LNCAP (cell line): Measurements from ENCODE around the gene DHRS12.
A peak's percentile ranks its signal among the peaks of the same experiment; 100 is the strongest.

Experiments used
- TF ChIP-seq, protein P1 (sequence below): fragments of 450-650 bp; IDR thresholded peaks from 2 replicates; pipeline ENCODE4 v1.5.1; 2017; ENCODE audit warnings: mild to moderate bottlenecking

The DHRS12 gene

GRCh38 chr13:51833980-51834379, 30.0 kb upstream of the DHRS12 start:
- TF ChIP-seq, protein P1, sequence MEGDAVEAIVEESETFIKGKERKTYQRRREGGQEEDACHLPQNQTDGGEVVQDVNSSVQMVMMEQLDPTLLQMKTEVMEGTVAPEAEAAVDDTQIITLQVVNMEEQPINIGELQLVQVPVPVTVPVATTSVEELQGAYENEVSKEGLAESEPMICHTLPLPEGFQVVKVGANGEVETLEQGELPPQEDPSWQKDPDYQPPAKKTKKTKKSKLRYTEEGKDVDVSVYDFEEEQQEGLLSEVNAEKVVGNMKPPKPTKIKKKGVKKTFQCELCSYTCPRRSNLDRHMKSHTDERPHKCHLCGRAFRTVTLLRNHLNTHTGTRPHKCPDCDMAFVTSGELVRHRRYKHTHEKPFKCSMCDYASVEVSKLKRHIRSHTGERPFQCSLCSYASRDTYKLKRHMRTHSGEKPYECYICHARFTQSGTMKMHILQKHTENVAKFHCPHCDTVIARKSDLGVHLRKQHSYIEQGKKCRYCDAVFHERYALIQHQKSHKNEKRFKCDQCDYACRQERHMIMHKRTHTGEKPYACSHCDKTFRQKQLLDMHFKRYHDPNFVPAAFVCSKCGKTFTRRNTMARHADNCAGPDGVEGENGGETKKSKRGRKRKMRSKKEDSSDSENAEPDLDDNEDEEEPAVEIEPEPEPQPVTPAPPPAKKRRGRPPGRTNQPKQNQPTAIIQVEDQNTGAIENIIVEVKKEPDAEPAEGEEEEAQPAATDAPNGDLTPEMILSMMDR = no peak

DNA sequence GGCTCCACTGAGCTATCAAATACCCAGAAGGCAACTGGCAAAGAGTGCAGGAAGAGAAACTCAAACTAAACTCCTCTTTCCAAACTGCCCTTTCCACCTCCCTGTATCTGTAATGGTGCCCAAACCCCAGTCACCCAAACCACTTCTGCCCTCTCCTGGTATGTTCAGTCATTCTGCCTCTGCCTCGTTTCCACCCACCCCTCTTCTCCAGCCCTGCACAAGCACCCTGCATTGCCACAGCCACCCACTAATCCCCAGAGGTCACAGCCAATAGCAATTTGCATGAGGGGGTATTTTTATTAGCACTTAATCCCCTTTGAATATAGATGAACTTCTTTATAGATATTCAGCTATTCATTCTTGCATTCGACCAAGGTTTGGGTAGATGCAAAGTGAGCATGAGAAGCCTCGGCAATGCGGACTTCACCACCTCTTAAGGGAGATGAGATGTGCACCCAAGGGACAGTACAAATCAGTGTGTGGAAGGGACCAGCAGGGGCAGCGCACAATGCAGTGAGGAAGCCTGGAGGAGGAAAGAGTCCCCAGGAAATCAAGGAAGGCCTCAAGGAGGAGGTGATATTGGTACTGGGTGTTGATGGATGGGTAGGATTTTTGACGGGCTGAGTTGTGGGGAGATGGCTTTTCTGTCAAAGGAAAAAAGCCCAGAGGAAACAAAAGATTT, 28.6 kb upstream of the DHRS12 start:
- TF ChIP-seq, protein P1 = peak; percentile 46

DNA sequence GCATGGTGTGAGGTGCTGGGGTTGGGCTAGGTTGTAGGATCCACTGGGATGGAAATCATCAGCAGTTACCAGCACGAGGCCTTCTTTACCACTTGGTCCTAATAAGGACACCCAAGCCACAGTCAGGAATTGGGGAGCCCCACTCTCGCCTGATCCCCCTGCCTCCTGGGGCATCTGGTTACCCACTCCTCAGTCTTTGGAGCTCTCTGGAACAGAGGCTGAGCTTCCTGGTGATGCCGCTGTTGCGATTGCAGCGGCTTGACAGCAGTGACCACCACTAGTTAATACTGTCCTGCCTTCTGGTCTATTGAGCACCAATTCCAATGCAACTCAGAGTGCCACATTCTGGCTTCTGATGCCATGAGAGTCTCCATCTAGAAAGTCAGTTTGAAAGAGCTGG, 27.6 kb upstream of the DHRS12 start:
- TF ChIP-seq, protein P1 = no peak

DNA sequence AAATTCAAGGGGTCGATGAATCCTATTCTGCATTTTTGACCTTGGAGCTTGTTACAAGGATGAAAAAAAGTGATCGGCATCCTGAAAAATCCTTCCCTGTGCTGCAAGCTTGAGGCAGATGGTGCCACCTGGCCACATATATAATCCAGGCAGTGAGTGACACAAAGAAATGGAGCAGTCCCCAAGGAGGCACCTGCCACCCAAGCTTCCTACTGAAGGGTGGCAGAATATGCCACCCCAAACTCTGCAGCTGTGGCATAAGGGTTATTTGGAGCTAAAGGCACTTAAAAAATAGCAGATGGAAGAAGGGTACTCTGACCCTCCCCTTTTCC, 25.6 kb upstream of the DHRS12 start:
- TF ChIP-seq, protein P1 = no peak

- TF ChIP-seq, protein P1 = no peak
These were observed 25.0 kb upstream of the DHRS12 start for GRCh38 chr13:51828730-51829567.

DNA sequence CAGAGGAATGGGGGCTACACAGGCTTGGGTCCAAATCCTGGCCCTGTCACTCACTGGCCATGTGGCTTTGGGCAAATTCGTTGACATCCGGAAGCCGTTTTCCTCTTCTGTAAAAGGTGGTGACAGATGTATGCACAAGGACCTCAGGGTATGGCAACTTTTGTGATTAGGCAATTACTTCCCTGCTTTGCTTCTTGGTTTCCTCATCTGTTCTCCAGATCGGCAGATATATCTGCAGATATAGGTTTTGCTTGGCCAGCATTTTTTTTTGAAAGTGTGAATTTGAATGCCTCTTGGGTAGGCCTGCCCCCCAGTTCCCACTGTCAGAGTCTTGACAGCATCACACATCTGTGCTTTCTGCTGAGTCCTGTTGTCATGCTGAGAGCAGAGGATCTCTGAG, 23.3 kb upstream of the DHRS12 start:
- TF ChIP-seq, protein P1 = no peak

DNA sequence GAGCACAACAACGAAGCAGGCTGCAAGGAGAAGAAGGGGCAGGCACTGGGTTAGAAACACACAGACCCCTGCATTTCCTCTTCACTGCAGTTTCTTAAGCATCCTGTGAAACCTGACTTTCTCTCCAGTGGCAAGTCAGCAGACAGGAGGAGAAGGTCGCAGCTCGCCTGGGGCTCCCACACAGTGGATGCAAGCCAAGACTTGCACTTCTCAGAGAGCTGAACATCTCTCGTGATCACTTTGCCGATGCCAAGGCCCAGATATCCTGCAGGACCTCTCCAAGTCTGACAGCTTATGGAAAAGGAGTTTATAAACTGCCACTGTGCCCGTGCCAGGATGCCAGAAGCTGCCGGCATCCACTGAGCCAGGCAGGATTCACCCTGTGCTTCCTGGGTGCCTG, 22.6 kb upstream of the DHRS12 start:
- TF ChIP-seq, protein P1 = no peak
